Activated T-cell treated with anti-CD3 and anti-CD28 coated beads, Interleukin-2, amount 50 U/mL, for 72 hours (primary cell): Measurements from ENCODE around the gene ZFYVE19. TPM values are rescaled to one million over a fixed set of nuclear protein-coding genes. Genes with fewer than 3 reads are reported as not detected.
A peak's percentile ranks its signal among the peaks of the same experiment; 100 is the strongest.
"Not testable (repeated sequence)": the region's sequence is repeated elsewhere in the genome, so short reads cannot be mapped to it uniquely, and the experiment has no call there.

Experiments used
- ATAC-seq, 2 donors: fragments of 150-1000 bp; cut with Tn5 transposase; replicated peaks in 1 of 2; 2 replicates each; pipeline ENCODE4 v1.10.0; 2021; ENCODE audit warnings: moderate library complexity in 2 of 2, mild to moderate bottlenecking in 1 of 2
- DNase-seq, 2 donors: peaks; one replicate each; pipeline ENCODE4 v3.0.0; 2021 to 2022; ENCODE audit warnings: mixed read lengths in 1 of 2
- H3K27ac Mint-ChIP-seq: one replicate; pipeline ENCODE4 v1.8.0; 2022; ENCODE audit warnings: mild to moderate bottlenecking, moderate library complexity, mixed read lengths
- H3K27me3 Mint-ChIP-seq: one replicate; pipeline ENCODE4 v1.8.0; 2022; ENCODE audit warnings: low read depth, mixed read lengths
- H3K36me3 Mint-ChIP-seq, 2 donors: one replicate each; pipeline ENCODE4 v1.8.0; 2022; ENCODE audit warnings: mixed read lengths in 2 of 2, mild to moderate bottlenecking in 1 of 2; ENCODE audit not compliant: insufficient read depth in 2 of 2
- H3K4me1 Mint-ChIP-seq: one replicate; pipeline ENCODE4 v1.8.0; 2022; ENCODE audit warnings: low read depth, mixed read lengths
- H3K4me3 Mint-ChIP-seq, 2 donors: one replicate each; pipeline ENCODE4 v1.8.0; 2022; ENCODE audit warnings: mild to moderate bottlenecking in 2 of 2, mixed read lengths in 2 of 2, moderate library complexity in 2 of 2
- H3K9me3 Mint-ChIP-seq, 2 donors: one replicate each; pipeline ENCODE4 v1.8.0; 2022; ENCODE audit warnings: mixed read lengths in 2 of 2
- total RNA-seq, 2 donors: library from RNA; stranded (reverse); gene quantifications; one replicate each; pipeline ENCODE4 v1.2.3, GENCODE V29; 2022

Gene ZFYVE19
- total RNA-seq, 2 donors from 2014 or later, result 24.1 to 29.8 TPM

- no peak for DNase-seq
- Mint-ChIP-seq H3K36me3 (peaks cover 2 to 3% of the 10 kb centered on the region in 2 donors), H3K27ac (no peak overlapping the region), H3K27me3 (peaks cover 14% of the 10 kb centered on the region), H3K4me1 (peaks cover 37% of the 10 kb centered on the region), H3K4me3 (peak overlapping the region in 1 of 2 donors; percentile 17), H3K9me3 (no peaks in the 10 kb centered on the region)
- ATAC-seq, result no peak
Measured at GRCh38 chr15:40847223-40847961, 40.5 kb downstream of the ZFYVE19 start.

- no peak overlapping the region for H3K4me3 Mint-ChIP-seq
- peaks cover 21% of the 10 kb centered on the region for H3K4me1 Mint-ChIP-seq
- H3K36me3 Mint-ChIP-seq, result no peaks in the 10 kb centered on the region
- DNase-seq, result no peak
- no peak overlapping the region for H3K27ac Mint-ChIP-seq
- no peaks in the 10 kb centered on the region for H3K9me3 Mint-ChIP-seq
- ATAC-seq, result no peak
- H3K27me3 Mint-ChIP-seq, result no peaks in the 10 kb centered on the region
Measured at GRCh38 chr15:40850576-40851112, 43.8 kb downstream of the ZFYVE19 start.

- no peak overlapping the region for H3K4me3 Mint-ChIP-seq
- H3K27ac Mint-ChIP-seq, result no peak overlapping the region
- no peak for DNase-seq
- no peaks in the 10 kb centered on the region for H3K36me3 Mint-ChIP-seq
- H3K27me3 Mint-ChIP-seq, result no peaks in the 10 kb centered on the region
- peaks cover 9% of the 10 kb centered on the region for H3K4me1 Mint-ChIP-seq
- no peak for ATAC-seq
- no peaks in the 10 kb centered on the region for H3K9me3 Mint-ChIP-seq
Measured at GRCh38 chr15:40852529-40852928, 45.6 kb downstream of the ZFYVE19 start.

GRCh38 chr15:40853241-40853890 lies 46.5 kb downstream of the ZFYVE19 start:
- no peaks in the 10 kb centered on the region for H3K27me3 Mint-ChIP-seq
- H3K4me3 Mint-ChIP-seq, result no peak overlapping the region
- no peak overlapping the region for H3K27ac Mint-ChIP-seq
- no peak for ATAC-seq
- H3K36me3 Mint-ChIP-seq, result no peaks in the 10 kb centered on the region
- H3K4me1 Mint-ChIP-seq, result peaks cover 12% of the 10 kb centered on the region
- H3K9me3 Mint-ChIP-seq, result no peaks in the 10 kb centered on the region
- no peak for DNase-seq

GRCh38 chr15:40854161-40854560 lies 47.3 kb downstream of the ZFYVE19 start:
- Mint-ChIP-seq H3K27ac (no peak overlapping the region), H3K4me1 (peaks cover 17% of the 10 kb centered on the region), H3K4me3 (no peak overlapping the region), H3K9me3 (no peaks in the 10 kb centered on the region), H3K36me3 (no peaks in the 10 kb centered on the region), H3K27me3 (no peaks in the 10 kb centered on the region)
- DNase-seq, result no peak
- ATAC-seq, result no peak

GRCh38 chr15:40855706-40856234 lies 48.9 kb downstream of the ZFYVE19 start:
- no peaks in the 10 kb centered on the region for H3K27me3 Mint-ChIP-seq
- no peak overlapping the region for H3K27ac Mint-ChIP-seq
- H3K36me3 Mint-ChIP-seq, result no peaks in the 10 kb centered on the region
- DNase-seq (no peak), ATAC-seq (no peak)
- peaks cover 23% of the 10 kb centered on the region for H3K4me1 Mint-ChIP-seq
- H3K9me3 Mint-ChIP-seq, result no peaks in the 10 kb centered on the region
- no peak overlapping the region for H3K4me3 Mint-ChIP-seq

GRCh38 chr15:40856746-40857145 lies 49.9 kb downstream of the ZFYVE19 start:
- no peaks in the 10 kb centered on the region for H3K27me3 Mint-ChIP-seq
- H3K4me3 Mint-ChIP-seq, result no peak overlapping the region
- H3K9me3 Mint-ChIP-seq, result no peaks in the 10 kb centered on the region
- DNase-seq (no peak), ATAC-seq (no peak)
- peaks cover 23% of the 10 kb centered on the region for H3K4me1 Mint-ChIP-seq
- no peak overlapping the region for H3K27ac Mint-ChIP-seq
- no peaks in the 10 kb centered on the region for H3K36me3 Mint-ChIP-seq

GRCh38 chr15:40857601-40858341 lies 50.9 kb downstream of the ZFYVE19 start:
- no peaks in the 10 kb centered on the region for H3K27me3 Mint-ChIP-seq
- DNase-seq (peak; percentile 81 to 88), ATAC-seq (peak; percentile 86 to 88)
- H3K36me3 Mint-ChIP-seq, result no peaks in the 10 kb centered on the region
- no peak overlapping the region for H3K27ac Mint-ChIP-seq
- H3K9me3 Mint-ChIP-seq, result no peaks in the 10 kb centered on the region
- H3K4me3 Mint-ChIP-seq, result no peak overlapping the region
- peaks cover 23% of the 10 kb centered on the region for H3K4me1 Mint-ChIP-seq

GRCh38 chr15:40858706-40859105 lies 51.8 kb downstream of the ZFYVE19 start:
- Mint-ChIP-seq H3K4me1 (peaks cover 23% of the 10 kb centered on the region), H3K27me3 (no peaks in the 10 kb centered on the region), H3K9me3 (no peaks in the 10 kb centered on the region), H3K27ac (no peak overlapping the region), H3K36me3 (no peaks in the 10 kb centered on the region), H3K4me3 (no peak overlapping the region)
- DNase-seq, result no peak
- ATAC-seq, result no peak

- Mint-ChIP-seq H3K27me3 (no peaks in the 10 kb centered on the region), H3K4me1 (peaks cover 23% of the 10 kb centered on the region), H3K4me3 (no peak overlapping the region), H3K9me3 (no peaks in the 10 kb centered on the region), H3K36me3 (no peaks in the 10 kb centered on the region), H3K27ac (no peak overlapping the region)
- ATAC-seq, result peak; percentile 83 to 84
- DNase-seq, result peak; percentile 88 to 89
Measured at GRCh38 chr15:40859206-40859851, 52.4 kb downstream of the ZFYVE19 start.

GRCh38 chr15:40861147-40861546 lies 54.3 kb downstream of the ZFYVE19 start:
- ATAC-seq, H3K27ac Mint-ChIP-seq, H3K9me3 Mint-ChIP-seq, H3K27me3 Mint-ChIP-seq, H3K36me3 Mint-ChIP-seq, DNase-seq, H3K4me3 Mint-ChIP-seq: not testable (repeated sequence)
- peaks cover 23% of the 10 kb centered on the region for H3K4me1 Mint-ChIP-seq

- Mint-ChIP-seq H3K4me3 (no peak overlapping the region), H3K27ac (no peak overlapping the region), H3K27me3 (no peaks in the 10 kb centered on the region), H3K4me1 (peaks cover 9% of the 10 kb centered on the region), H3K36me3 (no peaks in the 10 kb centered on the region), H3K9me3 (no peaks in the 10 kb centered on the region)
- DNase-seq, result no peak
- no peak for ATAC-seq
Measured at GRCh38 chr15:40863660-40864270, 56.9 kb downstream of the ZFYVE19 start.
